IPS-18a (cell line): ENCODE data around the gene ADH5.

Experiments
- H3K27ac ChIP-seq: one replicate; pipeline ENCODE4 v1.5.1; 2013; ENCODE audit warnings: low read length
- H3K27me3 ChIP-seq: one replicate; pipeline ENCODE4 v1.6.1; 2013; ENCODE audit warnings: mild to moderate bottlenecking, low read length; ENCODE audit not compliant: control insufficient read depth, insufficient read depth
- H3K36me3 ChIP-seq: one replicate; pipeline ENCODE4 v1.6.1; 2013; ENCODE audit warnings: low read depth, low read length; ENCODE audit not compliant: control insufficient read depth
- H3K4me1 ChIP-seq: one replicate; pipeline ENCODE4 v1.6.1; 2013; ENCODE audit warnings: low read depth, low read length; ENCODE audit not compliant: control insufficient read depth
- H3K4me3 ChIP-seq: one replicate; pipeline ENCODE4 v1.5.1; 2013; ENCODE audit warnings: low read length
- H3K9ac ChIP-seq: one replicate; pipeline ENCODE4 v1.6.1; 2013; ENCODE audit warnings: mild to moderate bottlenecking, low read length, moderate library complexity
- H3K9me3 ChIP-seq: one replicate; pipeline ENCODE4 v1.6.1; 2013; ENCODE audit warnings: low read depth, low read length; ENCODE audit not compliant: control insufficient read depth

The ADH5 gene

DNA sequence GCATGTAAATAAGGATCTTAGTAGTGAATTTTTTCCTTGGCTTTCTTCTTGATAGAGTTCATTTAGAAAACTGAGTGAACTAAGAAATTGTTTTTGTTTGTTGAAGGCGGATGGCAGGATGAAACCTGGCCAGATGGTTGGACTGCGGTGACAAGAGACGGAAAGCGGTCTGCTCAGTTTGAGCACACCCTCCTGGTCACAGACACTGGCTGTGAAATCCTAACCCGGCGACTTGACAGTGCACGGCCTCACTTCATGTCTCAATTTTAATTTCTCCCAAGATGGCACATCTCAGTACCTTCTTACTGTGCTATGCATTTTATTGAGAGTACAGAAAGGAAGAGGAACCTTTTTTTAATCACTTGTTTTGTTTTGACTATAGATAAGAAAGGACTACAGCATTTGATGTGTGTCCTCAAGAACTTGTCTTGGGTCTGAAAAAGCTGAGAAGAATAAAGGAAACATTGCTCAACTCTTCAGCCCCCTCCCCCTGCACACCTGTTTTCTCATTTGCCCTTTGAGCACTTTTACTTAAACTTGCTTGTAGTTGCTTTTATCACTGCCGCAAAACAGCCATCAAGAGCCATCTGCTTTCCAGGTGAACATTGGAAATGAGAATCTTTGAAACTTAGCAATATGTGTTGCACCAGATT, 27.4 kb downstream of the ADH5 start:
- H3K4me1 ChIP-seq: no peaks in the 10 kb centered on the region
- H3K27ac ChIP-seq: no peak overlapping the region
- no peak overlapping the region for H3K4me3 ChIP-seq
- peaks cover 43% of the 10 kb centered on the region for H3K36me3 ChIP-seq
- H3K9me3 ChIP-seq: no peaks in the 10 kb centered on the region
- H3K9ac ChIP-seq: no peak overlapping the region
- H3K27me3 ChIP-seq: no peaks in the 10 kb centered on the region

DNA sequence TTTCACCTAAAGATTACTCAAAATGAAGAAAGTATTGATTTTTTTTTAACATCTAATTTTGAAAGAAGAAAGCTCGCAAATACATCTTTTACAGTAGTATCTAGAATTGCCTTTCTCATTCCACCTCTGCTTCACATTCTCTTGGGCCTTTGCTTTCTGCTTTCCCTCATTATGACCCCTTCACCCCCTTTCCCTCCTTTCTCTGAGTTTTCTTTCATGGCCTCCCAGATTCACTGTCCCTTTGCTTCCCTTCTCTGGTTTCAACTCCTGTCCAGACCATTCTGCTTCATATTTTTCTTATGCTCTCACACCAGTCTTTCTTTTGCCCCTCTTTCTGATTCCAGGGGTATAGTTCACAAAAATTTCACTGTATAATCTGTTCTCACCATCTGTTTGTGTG, 29.0 kb downstream of the ADH5 start:
- no peak overlapping the region for H3K4me3 ChIP-seq
- H3K27me3 ChIP-seq: no peaks in the 10 kb centered on the region
- H3K9me3 ChIP-seq: no peaks in the 10 kb centered on the region
- H3K9ac ChIP-seq: no peak overlapping the region
- no peak overlapping the region for H3K27ac ChIP-seq
- peaks cover 47% of the 10 kb centered on the region for H3K36me3 ChIP-seq
- H3K4me1 ChIP-seq: peaks cover 4% of the 10 kb centered on the region

DNA sequence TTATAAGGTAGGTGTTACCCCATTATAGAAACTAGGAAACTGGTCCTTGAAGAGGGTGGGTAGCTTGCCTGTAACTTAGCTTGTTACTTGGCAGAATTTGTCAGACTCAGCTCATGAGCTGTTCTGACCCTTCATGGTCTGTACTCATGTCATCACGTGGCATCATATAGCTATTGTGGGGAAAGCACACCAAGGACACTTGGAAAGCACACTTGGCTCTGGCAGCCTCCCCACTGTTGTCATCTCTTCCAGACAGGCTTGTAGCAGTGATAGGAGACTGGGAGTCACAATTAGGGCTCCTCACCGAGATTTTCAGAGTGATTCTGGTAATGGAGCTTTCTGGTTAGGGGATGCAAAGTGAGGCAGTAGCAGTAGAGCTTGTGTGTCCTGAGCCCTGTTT, 30.4 kb downstream of the ADH5 start:
- peaks cover 4% of the 10 kb centered on the region for H3K4me1 ChIP-seq
- H3K9me3 ChIP-seq: no peaks in the 10 kb centered on the region
- no peak overlapping the region for H3K4me3 ChIP-seq
- no peaks in the 10 kb centered on the region for H3K27me3 ChIP-seq
- no peak overlapping the region for H3K9ac ChIP-seq
- peaks cover 53% of the 10 kb centered on the region for H3K36me3 ChIP-seq
- H3K27ac ChIP-seq: no peak overlapping the region

DNA sequence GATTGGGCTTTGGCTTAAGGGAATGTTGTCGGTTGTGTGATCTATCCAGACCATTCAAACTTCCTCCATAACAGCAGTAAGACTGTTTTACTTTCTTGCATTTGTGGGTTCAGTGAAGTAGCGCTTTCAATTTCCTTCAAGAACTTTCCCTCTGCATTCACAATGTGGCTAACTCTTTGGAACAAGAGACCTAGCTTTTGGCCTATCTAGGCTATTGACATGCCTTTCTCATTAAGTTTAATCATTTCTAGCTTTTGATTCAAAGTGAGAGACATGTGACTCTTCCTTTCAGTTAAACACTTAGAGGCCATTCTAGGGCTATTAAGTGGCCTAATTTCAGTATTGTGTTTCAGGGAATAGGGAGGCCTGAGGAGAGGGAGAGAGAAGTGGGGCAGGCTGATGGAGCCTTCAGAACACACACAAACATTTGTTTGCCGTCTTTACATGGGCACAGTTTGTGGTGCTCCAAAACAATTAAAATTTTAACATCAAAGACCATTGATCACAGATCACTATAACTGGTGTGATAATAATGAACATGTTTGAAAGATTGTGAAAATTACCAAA, 34.1 kb downstream of the ADH5 start:
- no peaks in the 10 kb centered on the region for H3K27me3 ChIP-seq
- H3K4me3 ChIP-seq: no peak overlapping the region
- H3K9me3 ChIP-seq: no peaks in the 10 kb centered on the region
- peaks cover 4% of the 10 kb centered on the region for H3K4me1 ChIP-seq
- no peak overlapping the region for H3K27ac ChIP-seq
- no peak overlapping the region for H3K9ac ChIP-seq
- H3K36me3 ChIP-seq: peaks cover 65% of the 10 kb centered on the region

DNA sequence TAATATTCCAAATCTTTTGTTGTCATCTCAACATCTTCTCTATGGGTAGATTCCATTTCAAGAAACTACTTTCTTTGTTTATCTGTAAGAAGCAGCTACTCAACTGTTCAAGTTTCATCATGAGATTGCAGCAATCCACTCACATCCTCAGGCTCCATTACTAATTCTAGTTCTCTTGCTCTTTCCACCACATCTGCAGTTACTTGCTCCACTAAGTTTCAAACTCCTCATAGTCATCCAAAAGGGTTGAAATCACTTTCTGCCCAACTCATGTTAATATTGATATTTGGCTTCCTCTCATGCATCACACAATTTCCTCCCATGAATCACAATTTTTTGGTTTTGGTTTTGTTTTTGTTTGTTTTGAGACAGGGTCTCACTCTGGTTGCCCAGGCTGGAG, 35.7 kb downstream of the ADH5 start:
- no peak overlapping the region for H3K27ac ChIP-seq
- no peaks in the 10 kb centered on the region for H3K27me3 ChIP-seq
- H3K9ac ChIP-seq: no peak overlapping the region
- H3K9me3 ChIP-seq: no peaks in the 10 kb centered on the region
- no peak overlapping the region for H3K4me3 ChIP-seq
- H3K4me1 ChIP-seq: peaks cover 4% of the 10 kb centered on the region
- H3K36me3 ChIP-seq: peaks cover 64% of the 10 kb centered on the region

DNA sequence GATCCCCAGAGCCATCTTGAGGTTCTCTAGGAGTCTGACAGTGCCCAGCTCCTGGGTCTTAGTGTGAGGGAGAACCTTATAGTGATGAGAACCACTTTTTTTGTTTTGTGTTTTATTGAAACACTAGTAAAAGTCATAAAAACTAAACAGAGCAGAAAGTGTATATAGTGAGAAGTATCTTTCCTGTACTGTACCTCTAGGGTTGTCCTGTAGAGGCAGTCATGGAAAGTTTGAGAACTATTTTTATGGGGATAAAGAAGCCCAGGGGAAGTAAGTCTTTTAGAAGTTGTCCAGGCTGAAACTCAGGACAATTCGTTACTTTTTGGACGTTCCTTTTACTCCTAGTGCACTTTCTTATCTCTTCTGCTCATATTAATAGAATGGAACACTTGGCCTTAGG, 40.9 kb downstream of the ADH5 start:
- Histone ChIP-seq H3K9me3 (no peaks in the 10 kb centered on the region), H3K9ac (no peak overlapping the region), H3K36me3 (peaks cover 68% of the 10 kb centered on the region), H3K27me3 (no peaks in the 10 kb centered on the region), H3K4me3 (no peak overlapping the region), H3K27ac (no peak overlapping the region), H3K4me1 (no peaks in the 10 kb centered on the region)

DNA sequence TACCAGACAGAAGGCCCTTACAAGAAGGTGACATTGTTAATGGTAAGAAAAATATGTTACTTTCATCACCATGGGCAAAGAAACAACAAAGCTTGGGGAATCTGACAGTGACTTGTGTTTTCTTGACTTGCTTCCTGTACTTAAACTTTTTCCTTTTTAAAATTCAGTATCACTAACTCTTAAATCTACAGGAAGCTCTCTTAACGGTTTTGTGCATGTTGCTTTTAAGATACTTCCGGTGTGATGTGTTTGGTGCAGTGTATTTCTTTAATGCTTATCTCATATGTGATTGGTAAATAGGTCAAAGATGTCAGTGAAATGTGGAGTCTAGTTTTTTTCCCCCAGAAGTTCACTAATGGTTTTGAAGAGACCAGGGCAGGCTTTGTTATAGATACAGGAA, 45.2 kb downstream of the ADH5 start:
- Histone ChIP-seq H3K27me3 (no peaks in the 10 kb centered on the region), H3K27ac (no peak overlapping the region), H3K9ac (no peak overlapping the region), H3K36me3 (peaks cover 41% of the 10 kb centered on the region), H3K4me1 (no peaks in the 10 kb centered on the region), H3K9me3 (no peaks in the 10 kb centered on the region), H3K4me3 (no peak overlapping the region)

DNA sequence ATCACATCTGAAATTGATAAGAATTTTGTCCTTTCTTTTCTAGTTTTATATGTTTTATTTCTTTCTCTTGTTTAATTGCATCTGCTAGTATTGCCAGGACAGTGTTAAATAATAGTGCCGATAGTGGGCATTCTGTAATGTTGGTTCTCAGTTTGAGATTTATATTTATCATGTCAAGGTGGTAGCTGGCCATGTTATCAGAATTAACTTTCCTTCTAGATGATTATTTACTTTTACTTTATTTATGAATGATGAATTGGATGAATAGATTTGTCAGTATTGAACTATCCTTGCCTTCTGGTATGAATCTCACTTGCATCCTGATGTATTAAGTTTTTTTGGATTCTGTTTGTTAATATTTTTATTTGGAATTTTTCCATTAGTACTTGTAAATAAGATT, 50.4 kb downstream of the ADH5 start:
- no peaks in the 10 kb centered on the region for H3K4me1 ChIP-seq
- H3K36me3 ChIP-seq: peaks cover 22% of the 10 kb centered on the region
- no peak overlapping the region for H3K27ac ChIP-seq
- H3K9ac ChIP-seq: no peak overlapping the region
- H3K27me3 ChIP-seq: no peaks in the 10 kb centered on the region
- no peaks in the 10 kb centered on the region for H3K9me3 ChIP-seq
- H3K4me3 ChIP-seq: no peak overlapping the region

DNA sequence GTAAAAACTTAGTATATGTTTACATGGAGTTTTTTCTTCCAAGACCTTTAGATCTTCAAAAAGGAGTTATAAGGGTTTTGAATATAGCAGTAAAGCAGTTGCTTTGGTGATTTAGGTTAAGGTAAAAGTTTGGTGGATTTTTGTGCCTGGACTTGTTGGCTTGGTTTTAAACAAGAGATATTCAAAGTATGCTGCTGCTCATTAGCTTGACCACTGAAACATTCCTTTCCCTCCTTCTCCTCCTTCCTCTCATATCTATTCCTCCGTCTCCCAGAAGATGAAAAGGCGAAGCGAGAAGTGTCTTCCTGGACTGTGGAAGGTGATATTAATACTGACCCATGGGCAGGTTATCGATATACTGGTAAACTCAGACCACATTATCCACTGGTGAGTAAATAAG, 54.6 kb downstream of the ADH5 start:
- H3K9me3 ChIP-seq: no peaks in the 10 kb centered on the region
- H3K27ac ChIP-seq: no peak overlapping the region
- H3K36me3 ChIP-seq: peaks cover 14% of the 10 kb centered on the region
- H3K4me3 ChIP-seq: no peak overlapping the region
- no peaks in the 10 kb centered on the region for H3K27me3 ChIP-seq
- no peaks in the 10 kb centered on the region for H3K4me1 ChIP-seq
- H3K9ac ChIP-seq: no peak overlapping the region

DNA sequence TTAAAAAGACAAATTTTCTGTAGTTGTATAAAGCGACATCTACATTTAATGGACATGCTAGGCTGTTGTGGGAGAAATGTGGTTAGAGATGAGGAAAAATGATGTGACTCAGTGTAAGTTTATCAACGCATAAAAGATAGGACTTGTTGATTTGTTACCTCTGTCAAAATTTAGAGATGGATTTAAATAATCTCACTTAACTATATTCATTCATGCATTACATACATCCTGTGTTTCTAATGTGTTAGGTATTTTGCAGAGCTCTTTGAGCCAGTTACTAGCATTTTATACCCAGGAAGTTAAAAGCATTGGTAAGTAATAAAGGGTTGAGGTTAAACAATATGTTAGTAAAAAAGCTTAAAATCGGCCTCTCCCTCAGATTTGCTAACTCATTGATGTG, 58.7 kb downstream of the ADH5 start:
- Histone ChIP-seq H3K27ac (no peak overlapping the region), H3K27me3 (no peaks in the 10 kb centered on the region), H3K9ac (no peak overlapping the region), H3K4me3 (no peak overlapping the region), H3K9me3 (no peaks in the 10 kb centered on the region), H3K4me1 (peaks cover 9% of the 10 kb centered on the region), H3K36me3 (peaks cover 4% of the 10 kb centered on the region)

DNA sequence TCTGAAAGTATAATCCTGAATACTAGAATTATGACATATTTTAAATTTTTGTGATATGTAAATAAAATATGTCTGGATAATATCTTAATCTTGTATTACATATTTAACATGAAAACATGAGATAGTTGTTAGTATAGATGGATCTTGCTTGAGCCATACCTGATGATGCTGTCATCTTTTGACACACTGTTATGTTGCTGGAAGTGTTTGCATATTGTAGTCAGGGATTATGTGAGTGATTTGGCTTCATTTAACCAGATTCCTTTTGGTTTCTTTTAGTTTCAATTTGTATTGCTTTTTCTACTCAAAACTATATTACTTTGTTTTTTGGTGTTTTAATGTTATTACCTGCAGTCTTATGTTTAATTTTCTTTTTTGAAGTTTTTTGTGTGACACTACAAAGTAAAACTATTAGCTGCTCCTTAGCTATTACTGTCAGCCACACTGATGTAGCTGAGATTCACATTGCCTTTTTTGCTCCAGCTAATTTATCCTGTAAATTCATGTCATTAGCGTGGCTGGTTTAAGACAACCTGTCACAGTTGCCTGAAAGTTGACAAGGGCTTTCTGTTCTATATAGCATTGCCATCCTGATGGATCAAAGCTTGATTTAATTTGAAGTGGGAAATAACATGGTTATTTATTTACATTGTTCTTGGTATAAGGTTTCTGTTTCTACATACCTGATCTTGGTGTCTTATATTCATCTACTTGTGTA, 59.4 kb downstream of the ADH5 start:
- H3K27ac ChIP-seq: no peak overlapping the region
- H3K9ac ChIP-seq: no peak overlapping the region
- no peak overlapping the region for H3K4me3 ChIP-seq
- H3K9me3 ChIP-seq: no peaks in the 10 kb centered on the region
- peaks cover 4% of the 10 kb centered on the region for H3K36me3 ChIP-seq
- H3K27me3 ChIP-seq: no peaks in the 10 kb centered on the region
- H3K4me1 ChIP-seq: peaks cover 9% of the 10 kb centered on the region

DNA sequence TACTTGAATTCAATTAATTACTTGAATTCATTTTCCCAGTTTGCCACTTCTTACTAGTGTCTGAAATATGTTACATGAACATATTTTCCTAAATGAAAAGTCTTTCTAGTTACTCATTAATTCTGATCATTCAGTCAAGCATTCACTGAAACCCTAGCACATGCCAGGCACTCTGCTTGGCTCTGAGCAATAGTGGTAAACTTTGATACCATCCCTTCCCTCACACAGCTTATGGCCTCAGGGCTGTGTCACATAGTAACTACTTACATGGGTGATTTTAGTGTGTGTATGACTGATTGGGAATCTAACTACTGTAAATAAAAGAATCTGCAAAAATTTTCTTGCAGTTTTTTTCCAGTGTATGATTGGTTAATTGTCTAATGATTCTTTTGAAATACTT, 60.4 kb downstream of the ADH5 start:
- no peak overlapping the region for H3K4me3 ChIP-seq
- no peak overlapping the region for H3K27ac ChIP-seq

More for the DNA sequence above, 60.4 kb downstream of the ADH5 start:
- no peak overlapping the region for H3K9ac ChIP-seq
- peaks cover 4% of the 10 kb centered on the region for H3K36me3 ChIP-seq
- no peaks in the 10 kb centered on the region for H3K9me3 ChIP-seq
- H3K27me3 ChIP-seq: no peaks in the 10 kb centered on the region
- H3K4me1 ChIP-seq: peaks cover 16% of the 10 kb centered on the region
